H1 (cell line): Measurements from ENCODE around the gene SPATA22. TPM values are rescaled to one million over a fixed set of nuclear protein-coding genes. Genes with fewer than 3 reads are reported as not detected.
"Not testable (repeated sequence)": the region's sequence is repeated elsewhere in the genome, so short reads cannot be mapped to it uniquely, and the experiment has no call there.

Source experiments
- CTCF ChIA-PET: fragments of 300-600 bp; sonication (Branson Sonifier 250); formaldehyde crosslinking; loops from one replicate; lab custom pipeline; 2021; ENCODE audit not compliant: partially characterized antibody; lab: Charles Lee
- POLR2A ChIA-PET: fragments of 300-600 bp; sonication (Branson Sonifier 250); formaldehyde crosslinking; loops from one replicate; lab custom pipeline; 2021; ENCODE audit warnings: inconsistent platforms; ENCODE audit not compliant: partially characterized antibody; lab: Charles Lee
- DNase-seq, 2 experiments: peaks; one replicate each; pipeline versions ENCODE4 v3.0.0 to v3.0.0-alpha.2; 2010 to 2022; ENCODE audit warnings: low spot score in 2 of 2, low read depth in 1 of 2, mixed read lengths in 1 of 2
- FAIRE-seq: peaks from 2 replicates; lab custom pipeline; 2011; peaks lifted over from hg19 to GRCh38; lab: Jason Lieb, UNC
- H2AFZ ChIP-seq: 2 replicates; pipeline ENCODE4 v1.8.1; 2012; ENCODE audit warnings: low read length, inconsistent platforms
- H2AK5ac ChIP-seq: 2 replicates; pipeline ENCODE4 v1.6.1; 2013; ENCODE audit warnings: low read depth, low read length
- H2BK120ac ChIP-seq: replicated peaks from 2 replicates; pipeline ENCODE3; 2013; ENCODE audit warnings: low read depth, low read length, inconsistent platforms
- H2BK12ac ChIP-seq: 2 replicates; pipeline ENCODE4 v1.6.1; 2013; ENCODE audit warnings: low read depth, low read length
- H2BK15ac ChIP-seq: 2 replicates; pipeline ENCODE4 v1.6.1; 2013; ENCODE audit warnings: low read length
- H2BK20ac ChIP-seq: 2 replicates; pipeline ENCODE4 v1.6.1; 2013; ENCODE audit warnings: low read length
- H2BK5ac ChIP-seq: 2 replicates; pipeline ENCODE4 v1.6.1; 2013; ENCODE audit warnings: low read depth, low read length
- H3K14ac ChIP-seq: 2 replicates; pipeline ENCODE4 v1.6.1; 2013; ENCODE audit warnings: inconsistent platforms; ENCODE audit not compliant: insufficient read length
- H3K18ac ChIP-seq: 2 replicates; pipeline ENCODE4 v1.6.1; 2013; ENCODE audit warnings: low read length; ENCODE audit errors: extremely low read depth
- H3K23ac ChIP-seq: 2 replicates; pipeline ENCODE4 v1.6.1; 2013; ENCODE audit warnings: inconsistent platforms; ENCODE audit not compliant: insufficient read length
- H3K23me2 ChIP-seq: 2 replicates; pipeline ENCODE4 v1.6.1; 2013; ENCODE audit warnings: low read depth, low read length
- H3K27ac ChIP-seq: 2 replicates; pipeline ENCODE4 v1.6.1; 2011; ENCODE audit warnings: low read depth, low read length, inconsistent platforms
- H3K27me3 ChIP-seq, 4 experiments: replicated peaks in 1 of 4; 1 replicate in 1 of 4; 2 replicates in 3 of 4; pipeline versions ENCODE4 v1.6.1 to v1.8.1; 2011 to 2013; ENCODE audit warnings: low read length in 3 of 4, mild to moderate bottlenecking in 3 of 4, inconsistent platforms in 2 of 4, mixed read lengths in 2 of 4, moderate library complexity in 1 of 4; ENCODE audit not compliant: control insufficient read depth in 3 of 4, insufficient read depth in 3 of 4; ENCODE audit errors: extremely low read depth in 1 of 4
- H3K36me3 ChIP-seq, 4 experiments: 2 replicates each; pipeline versions ENCODE4 v1.6.1 to v1.8.1; 2011 to 2013; ENCODE audit warnings: mild to moderate bottlenecking in 4 of 4, low read length in 3 of 4, moderate library complexity in 2 of 4, control low read depth in 1 of 4, inconsistent platforms in 1 of 4; ENCODE audit not compliant: insufficient read depth in 4 of 4, control insufficient read depth in 2 of 4
- H3K4ac ChIP-seq: replicated peaks from 2 replicates; pipeline ENCODE3; 2013; ENCODE audit warnings: low read length, low read depth, mixed read lengths, inconsistent platforms; ENCODE audit not compliant: insufficient read length
- H3K4me1 ChIP-seq, 4 experiments: replicated peaks in 1 of 4; 1 replicate in 1 of 4; 2 replicates in 3 of 4; pipeline versions ENCODE4 v1.6.1 to v1.8.1; 2011 to 2013; ENCODE audit warnings: low read length in 3 of 4, inconsistent platforms in 2 of 4, mixed read lengths in 1 of 4; ENCODE audit not compliant: insufficient read depth in 4 of 4, control insufficient read depth in 3 of 4
- H3K4me2 ChIP-seq, 2 experiments: 2 replicates each; pipeline versions ENCODE4 v1.6.1 to v1.8.1; 2011 to 2013; ENCODE audit warnings: low read depth in 2 of 2, low read length in 2 of 2, control low read depth in 1 of 2, inconsistent platforms in 1 of 2, mild to moderate bottlenecking in 1 of 2; ENCODE audit not compliant: insufficient read depth in 1 of 2
- H3K4me3 ChIP-seq, 4 experiments: fragments of 200-600, 300-600 bp in 1 of 4; sonication (generic), shearing (Covaris generic), sonication (Bioruptor Twin) in 1 of 4; 2 replicates each; pipeline versions ENCODE4 v1.5.1 to v1.8.1; 2011 to 2016; ENCODE audit warnings: low read length in 4 of 4, low read depth in 3 of 4, control low read depth in 2 of 4, inconsistent platforms in 2 of 4, mild to moderate bottlenecking in 2 of 4, mixed read lengths in 1 of 4, moderate library complexity in 1 of 4; ENCODE audit not compliant: insufficient read depth in 2 of 4; ENCODE audit errors: extremely low read depth in 1 of 4
- H3K56ac ChIP-seq: replicated peaks from 2 replicates; pipeline ENCODE3; 2013; ENCODE audit warnings: low read depth, mild to moderate bottlenecking, mixed read lengths, low read length, inconsistent platforms; ENCODE audit not compliant: insufficient read length
- H3K79me1 ChIP-seq: 2 replicates; pipeline ENCODE4 v1.6.1; 2013; ENCODE audit warnings: low read depth, low read length, control low read depth
- H3K79me2 ChIP-seq, 2 experiments: 2 replicates each; pipeline versions ENCODE4 v1.6.1 to v1.8.1; 2012 to 2013; ENCODE audit warnings: low read length in 2 of 2, mild to moderate bottlenecking in 2 of 2, inconsistent platforms in 1 of 2; ENCODE audit not compliant: insufficient read depth in 2 of 2, control insufficient read depth in 1 of 2
- H3K9ac ChIP-seq, 4 experiments: replicated peaks in 1 of 4; 1 replicate in 1 of 4; 2 replicates in 3 of 4; pipeline versions ENCODE4 v1.6.1 to v1.8.1; 2011 to 2013; ENCODE audit warnings: low read depth in 3 of 4, low read length in 3 of 4, control low read depth in 2 of 4, mild to moderate bottlenecking in 2 of 4, moderate library complexity in 2 of 4, inconsistent platforms in 1 of 4; ENCODE audit errors: extremely low read depth in 1 of 4
- H3K9me3 ChIP-seq, 2 experiments: 2 replicates each; pipeline versions ENCODE4 v1.6.1 to v1.8.1; 2012 to 2013; ENCODE audit warnings: mild to moderate bottlenecking in 2 of 2, moderate library complexity in 2 of 2, control low read depth in 1 of 2, inconsistent platforms in 1 of 2, low read depth in 1 of 2, low read length in 1 of 2, mixed read lengths in 1 of 2; ENCODE audit not compliant: insufficient read depth in 2 of 2
- H4K20me1 ChIP-seq, 2 experiments: replicated peaks in 1 of 2; 2 replicates each; pipeline versions ENCODE3 to v1.8.1; 2011 to 2013; ENCODE audit warnings: inconsistent platforms in 2 of 2, low read length in 2 of 2, mild to moderate bottlenecking in 1 of 2; ENCODE audit not compliant: insufficient read depth in 2 of 2, control insufficient read depth in 1 of 2
- H4K5ac ChIP-seq: 2 replicates; pipeline ENCODE4 v1.6.1; 2013; ENCODE audit warnings: low read length, low read depth, mixed read lengths, inconsistent platforms; ENCODE audit not compliant: insufficient read length
- H4K8ac ChIP-seq: 2 replicates; pipeline ENCODE4 v1.8.0; 2013; ENCODE audit warnings: mild to moderate bottlenecking, moderate library complexity, low read length, inconsistent platforms; ENCODE audit not compliant: insufficient read depth; ENCODE audit errors: extremely low read depth
- H4K91ac ChIP-seq: replicated peaks from 2 replicates; pipeline ENCODE3; 2013; ENCODE audit warnings: low read length, mixed read lengths, inconsistent platforms; ENCODE audit not compliant: insufficient read length
- WGBS, 2 experiments: shearing (Covaris generic) in 1 of 2; methylation state at CpG; one replicate each; pipeline versions ENCODE4 v1.1.6 to v1.1.7; 2013 to 2015; ENCODE audit warnings: low lambda C conversion rate in 2 of 2, mixed read lengths in 2 of 2, inconsistent platforms in 1 of 2, low coverage in 1 of 2, missing lambda C conversion rate in 1 of 2; ENCODE audit not compliant: insufficient replicate concordance in 2 of 2, insufficient coverage in 1 of 2, insufficient read length in 1 of 2; ENCODE audit errors: extremely low coverage in 1 of 2, missing lambda C conversion rate in 1 of 2; 5-methylcytosine and 5-hydroxymethylcytosine counted together
- polyA plus RNA-seq, 7 experiments: library from polyadenylated mRNA; depleted of rRNA in 3 of 7; stranded (reverse) in 5 of 7; unstranded in 2 of 7; fragments of >200 nt in 5 of 7; fragments of 200-250 nt in 2 of 7; gene quantifications; 1 replicate in 5 of 7; 2 replicates in 1 of 7; 4 replicates in 1 of 7; pipeline versions ENCODE4 v1.2.1 to v1.2.3, GENCODE V29; 2011 to 2013; ENCODE audit warnings: missing spikeins in 2 of 7, mixed read lengths in 2 of 7
- total RNA-seq: library from RNA; stranded (reverse); fragmentation: NEBNext Ultra II Directional; extraction: Animal tissue kit (Norgen Biotek cat#: 25700); gene quantifications from 2 replicates; pipeline ENCODE4 v1.2.1, GENCODE V29; 2021

SPATA22 gene
- total and polyA plus RNA-seq, 2 of the 8 experiments (the other 6 are each of a cell fraction or from before 2014, with no cell fraction given), result 0.06 TPM; not detected in 1

GRCh38 chr17:3466355-3466754 is 5.3 kb downstream of the SPATA22 start:
- not testable (repeated sequence) for H2AFZ ChIP-seq, H3K27me3 ChIP-seq, H3K18ac ChIP-seq

More at GRCh38 chr17:3466355-3466754, 5.3 kb downstream of the SPATA22 start:
- H2BK5ac ChIP-seq, H2BK120ac ChIP-seq, H3K9me3 ChIP-seq, H2BK12ac ChIP-seq, H4K20me1 ChIP-seq, DNase-seq, POLR2A ChIA-PET, H3K4me2 ChIP-seq, H2BK15ac ChIP-seq, H3K36me3 ChIP-seq, H3K23ac ChIP-seq, H3K79me1 ChIP-seq, H2BK20ac ChIP-seq, H3K23me2 ChIP-seq, H3K56ac ChIP-seq, H3K4me1 ChIP-seq, H3K27ac ChIP-seq, H3K79me2 ChIP-seq, H3K4ac ChIP-seq, H3K9ac ChIP-seq, H4K91ac ChIP-seq, H4K8ac ChIP-seq, H4K5ac ChIP-seq, H2AK5ac ChIP-seq, H3K14ac ChIP-seq, H3K4me3 ChIP-seq: not testable (repeated sequence)
- peak; percentile 71 for FAIRE-seq
- WGBS, 2 experiments, result 76% methylated on average over 1 of the region's 1 CpG; no CpG with 5 or more reads in 1 of the 2 experiments
- CTCF ChIA-PET, result interaction anchor here (0.6 kb wide), 1 partner anchor 1651 kb away, joined by 3 read pairs; no protein-coding TSS in a partner anchor
